Measurements from ENCODE around the gene PIMREG.

DNA sequence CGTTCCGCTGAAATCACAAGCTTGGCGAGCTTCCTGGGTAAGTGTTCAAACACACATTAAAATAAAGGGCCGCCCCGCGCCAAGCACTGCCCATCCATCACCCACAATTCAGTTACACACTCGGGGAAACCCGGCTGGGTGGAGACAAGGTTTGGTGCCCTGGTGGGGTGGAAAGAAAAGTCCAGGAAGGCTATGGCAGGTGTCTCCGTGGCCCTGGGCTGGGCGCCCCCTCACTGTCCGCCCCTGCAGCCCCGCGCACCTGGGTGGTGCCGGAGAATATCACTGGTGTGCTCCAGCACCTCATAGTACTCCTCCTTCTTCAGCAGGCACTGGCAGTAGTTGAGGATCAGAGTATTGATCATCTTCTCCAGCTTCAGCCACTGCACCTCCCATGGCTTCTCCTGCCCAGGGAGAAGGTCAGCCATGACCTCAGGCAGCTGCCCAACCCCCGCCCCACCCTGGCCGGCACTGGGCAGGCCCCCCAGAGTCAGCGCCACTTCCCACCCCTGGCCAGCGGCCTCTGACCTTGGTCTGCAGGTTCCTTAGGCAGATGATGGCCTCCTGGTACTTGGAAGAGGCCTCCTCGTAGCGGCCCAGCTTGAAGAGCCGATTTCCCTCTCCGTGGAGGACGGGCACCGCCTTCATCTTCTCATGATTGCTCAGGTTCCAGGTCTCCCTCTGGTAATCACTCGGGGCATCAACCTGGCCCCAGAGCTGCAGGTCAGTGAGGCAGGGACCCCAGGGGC lies 17.7 kb upstream of the PIMREG start:
- TF ChIP-seq FOXM1 (IDR thresholded peaks at IDR 0.05; ENCODE audit: borderline replicate concordance) (no peak), HDGF (IDR thresholded peaks at IDR 0.05; ENCODE audit: borderline replicate concordance) (no peak), ELF4 (IDR thresholded peaks at IDR 0.05) (no peak)
